GM12878 (cell line): Measurements from ENCODE around the gene LOX. TPM values are rescaled to one million over a fixed set of nuclear protein-coding genes. Genes with fewer than 3 reads are reported as not detected.

Source experiments
- ATAC-seq: fragments of 200-7000 bp; cut with Tn5 transposase; 3 replicates; pipeline ENCODE4 v1.9.1; 2020; ENCODE audit warnings: mild to moderate bottlenecking, moderate library complexity
- BruUV-seq: library from RNA; stranded (reverse); fragments of 400-500 nt; replicated peaks from 2 replicates; lab custom pipeline; 2021; lab: Mats Ljungman, UMichigan
- CTCF ChIA-PET: fragments of 300-600 bp; sonication (Branson Sonifier 250); formaldehyde crosslinking; extraction: SDS; loops from one replicate; lab custom pipeline; 2021; ENCODE audit warnings: inconsistent platforms; lab: Yijun Ruan, JAX
- POLR2A ChIA-PET: fragments of 350-600 bp; formaldehyde crosslinking; extraction: SDS; loops from one replicate; lab custom pipeline; 2021; ENCODE audit warnings: inconsistent platforms; lab: Charles Lee
- RAD21 ChIA-PET: fragments of 300-600 bp; sonication (Branson Sonifier 250); formaldehyde crosslinking; loops from one replicate; lab custom pipeline; 2023; ENCODE audit warnings: antibody characterized with exemption; ENCODE audit not compliant: unreplicated experiment; lab: Charles Lee
- SMC1A ChIA-PET: fragments of 300-600 bp; sonication (Branson Sonifier 250); formaldehyde crosslinking; loops from one replicate; lab custom pipeline; 2023; ENCODE audit not compliant: unreplicated experiment, uncharacterized antibody; lab: Charles Lee
- DNase-seq: peaks from one replicate; pipeline ENCODE4 v3.0.0-alpha.2; 2011; ENCODE audit warnings: low read depth, low spot score
- FAIRE-seq: peaks from 3 replicates; lab custom pipeline; 2011; peaks lifted over from hg19 to GRCh38; lab: Jason Lieb, UNC
- H2AFZ ChIP-seq: 2 replicates; pipeline ENCODE4 v1.6.0; 2011; ENCODE audit warnings: low read depth, low read length, control low read depth; ENCODE audit not compliant: control insufficient read depth
- H3K27ac ChIP-seq: 2 replicates; pipeline ENCODE4 v1.5.1; 2011; ENCODE audit warnings: control low read depth; ENCODE audit not compliant: control insufficient read depth, insufficient read depth
- H3K27me3 ChIP-seq, 2 experiments: replicated peaks in 1 of 2; 2 replicates each; pipeline versions ENCODE4 v1.6.0 to v1.6.1; 2011; ENCODE audit warnings: low read length in 1 of 2; ENCODE audit not compliant: control insufficient read depth in 2 of 2, insufficient read depth in 2 of 2
- H3K36me3 ChIP-seq, 2 experiments: 2 replicates each; pipeline ENCODE4 v1.5.1; 2011; ENCODE audit warnings: low read length in 1 of 2; ENCODE audit not compliant: control insufficient read depth in 2 of 2, insufficient read depth in 2 of 2
- H3K4me1 ChIP-seq: 2 replicates; pipeline ENCODE4 v1.6.1; 2011; ENCODE audit warnings: mild to moderate bottlenecking, low read length, moderate library complexity, mixed read lengths; ENCODE audit not compliant: control insufficient read depth, insufficient read depth
- H3K4me2 ChIP-seq: 2 replicates; pipeline ENCODE4 v1.6.0; 2011; ENCODE audit warnings: control low read depth; ENCODE audit not compliant: control insufficient read depth, insufficient read depth
- H3K4me3 ChIP-seq: fragments of 200-600 bp; sonication (generic); 2 replicates; pipeline ENCODE4 v1.5.1; 2016
- H3K79me2 ChIP-seq: 2 replicates; pipeline ENCODE4 v1.6.0; 2011; ENCODE audit warnings: low read length; ENCODE audit not compliant: control insufficient read depth, insufficient read depth
- H3K9ac ChIP-seq: 2 replicates; pipeline ENCODE4 v1.8.0; 2011; ENCODE audit warnings: low read length, control low read depth, mixed read lengths; ENCODE audit not compliant: control insufficient read depth, insufficient read depth
- H3K9me3 ChIP-seq: replicated peaks from 3 replicates; pipeline ENCODE4 v1.5.1; 2011; ENCODE audit warnings: mild to moderate bottlenecking, low read length; ENCODE audit not compliant: control insufficient read depth, insufficient read depth
- H4K20me1 ChIP-seq: 2 replicates; pipeline ENCODE4 v1.6.0; 2011; ENCODE audit not compliant: control insufficient read depth, insufficient read depth
- CTCF ChIP-seq, 3 experiments: IDR thresholded peaks in 2 of 3; conservative IDR thresholded peaks in 1 of 3; 2 replicates each; pipeline ENCODE4 v1.5.1; 2011; ENCODE audit warnings: low read depth in 3 of 3, low read length in 3 of 3, mild to moderate bottlenecking in 3 of 3, control low read depth in 2 of 3, moderate library complexity in 2 of 3, inconsistent platforms in 1 of 3, mixed read lengths in 1 of 3; ENCODE audit not compliant: control insufficient read depth in 2 of 3, insufficient read depth in 1 of 3; ENCODE audit errors: extremely low read depth in 1 of 3
- EED ChIP-seq: sonication (generic); IDR thresholded peaks from 2 replicates; pipeline ENCODE4 v1.6.1; 2016; ENCODE audit warnings: antibody characterized with exemption, low read depth
- EP300 ChIP-seq, 2 experiments: fragments of 150-350 bp in 1 of 2; IDR thresholded peaks; 2 replicates each; pipeline ENCODE4 v1.6.1; 2011 to 2012; ENCODE audit warnings: low read depth in 2 of 2, low read length in 2 of 2, borderline replicate concordance in 1 of 2, improper control_type of control experiment in 1 of 2, inconsistent platforms in 1 of 2; ENCODE audit not compliant: control insufficient read depth in 1 of 2
- RAD51 ChIP-seq: fragments of 450-650 bp; IDR thresholded peaks from 2 replicates; pipeline ENCODE4 v1.6.1; 2016; ENCODE audit warnings: moderate library complexity, mild to moderate bottlenecking, inconsistent platforms
- RELB ChIP-seq: fragments of 450-650 bp; IDR thresholded peaks from 2 replicates; pipeline ENCODE4 v1.6.1; 2017; ENCODE audit warnings: low read depth, mild to moderate bottlenecking, moderate library complexity
- SIN3A ChIP-seq: IDR thresholded peaks from 2 replicates; pipeline ENCODE4 v1.6.1; 2012; ENCODE audit warnings: low read depth, low read length, improper control_type of control experiment
- SIX5 ChIP-seq: IDR thresholded peaks from 2 replicates; pipeline ENCODE4 v1.6.1; 2011; ENCODE audit warnings: mild to moderate bottlenecking, low read depth, low read length, moderate library complexity; ENCODE audit not compliant: severe bottlenecking
- STAT1 ChIP-seq: fragments of 450-650 bp; conservative IDR thresholded peaks from 2 replicates; pipeline ENCODE4 v1.6.1; 2014; ENCODE audit warnings: antibody characterized with exemption, mild to moderate bottlenecking
- WGBS: methylation state at CpG from one replicate; pipeline ENCODE4 v1.1.6; 2016; ENCODE audit warnings: low lambda C conversion rate; ENCODE audit not compliant: insufficient replicate concordance, insufficient coverage; ENCODE audit errors: missing lambda C conversion rate; 5-methylcytosine and 5-hydroxymethylcytosine counted together
- in situ Hi-C: fragments of 300-500 bp; cut with MboI; formaldehyde crosslinking; loops from 9 replicates; pipeline ENCODE4 v1.14.3; 2018; ENCODE audit warnings: mixed read lengths
- intact Hi-C: fragments of 100-400 bp; cut with micrococcal nuclease; formaldehyde crosslinking; loops from one replicate; pipeline ENCODE4 v1.14.2; 2022; ENCODE audit not compliant: unreplicated experiment
- polyA plus RNA-seq, 11 experiments: library from polyadenylated mRNA; depleted of rRNA in 4 of 11; unstranded in 6 of 11; stranded (reverse) in 5 of 11; fragments of >200 nt; fragmentation: Nextera tagmentation in 4 of 11; fragmentation: Illumina TruSeq in 1 of 11; extraction: Ambion mirVana in 4 of 11; extraction: Trizol in 1 of 11; gene quantifications; 1 replicate in 1 of 11; 2 replicates in 10 of 11; pipeline versions ENCODE4 v1.2.1 to v1.2.3, GENCODE V29; 2011 to 2016; ENCODE audit warnings: inconsistent platforms in 2 of 11, missing spikeins in 2 of 11, low read depth in 1 of 11
- total RNA-seq, 4 experiments: library from RNA; depleted of rRNA in 3 of 4; stranded (reverse); fragments of >200 nt in 3 of 4; fragmentation: Illumina TruSeq in 1 of 4; extraction: Trizol in 1 of 4; gene quantifications; 2 replicates each; pipeline versions ENCODE4 v1.2.1 to v1.2.3, GENCODE V29; 2013 to 2021
- TF ChIP-seq, protein P1 (sequence below): IDR thresholded peaks from 2 replicates; pipeline ENCODE4 v1.6.1; 2012; ENCODE audit warnings: low read length, inconsistent platforms
- TF ChIP-seq, protein P2 (sequence below): IDR thresholded peaks from 2 replicates; pipeline ENCODE4 v1.6.1; 2012; ENCODE audit warnings: low read depth, low read length, improper control_type of control experiment

The LOX gene
- total and polyA plus RNA-seq, 10 of the 15 experiments (the other 5 are each of a cell fraction or from before 2014, with no cell fraction given), result 0.03 to 0.69 (median 0.07) TPM; not detected in 1

- Histone ChIP-seq H3K9ac (no peak overlapping the region), H3K27me3 (no peaks in the 10 kb centered on the region), H3K27ac (no peak overlapping the region), H2AFZ (no peak overlapping the region), H3K36me3 (no peaks in the 10 kb centered on the region), H4K20me1 (no peaks in the 10 kb centered on the region), H3K9me3 (no peaks in the 10 kb centered on the region), H3K4me3 (no peak overlapping the region), H3K4me1 (no peaks in the 10 kb centered on the region), H3K79me2 (no peaks in the 10 kb centered on the region), H3K4me2 (no peak overlapping the region)
- ATAC-seq, result no peak
- WGBS, result 18% methylated on average over 2 of the region's 2 CpGs
- ChIA-PET RAD21 (no interaction called here), SMC1A (interaction anchor here (0.6 kb wide), 1 partner anchor 56 kb away, joined by 3 read pairs; no protein-coding TSS in a partner anchor), CTCF (no interaction called here), POLR2A (no interaction called here)
- in situ Hi-C loops (no loop called here), intact Hi-C loops (no loop called here)
- TF ChIP-seq, protein P1, sequence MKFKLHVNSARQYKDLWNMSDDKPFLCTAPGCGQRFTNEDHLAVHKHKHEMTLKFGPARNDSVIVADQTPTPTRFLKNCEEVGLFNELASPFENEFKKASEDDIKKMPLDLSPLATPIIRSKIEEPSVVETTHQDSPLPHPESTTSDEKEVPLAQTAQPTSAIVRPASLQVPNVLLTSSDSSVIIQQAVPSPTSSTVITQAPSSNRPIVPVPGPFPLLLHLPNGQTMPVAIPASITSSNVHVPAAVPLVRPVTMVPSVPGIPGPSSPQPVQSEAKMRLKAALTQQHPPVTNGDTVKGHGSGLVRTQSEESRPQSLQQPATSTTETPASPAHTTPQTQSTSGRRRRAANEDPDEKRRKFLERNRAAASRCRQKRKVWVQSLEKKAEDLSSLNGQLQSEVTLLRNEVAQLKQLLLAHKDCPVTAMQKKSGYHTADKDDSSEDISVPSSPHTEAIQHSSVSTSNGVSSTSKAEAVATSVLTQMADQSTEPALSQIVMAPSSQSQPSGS, result no peak
- no peak for TF ChIP-seq RELB
- no peak for TF ChIP-seq SIX5
- TF ChIP-seq EP300 (IDR thresholded peaks at IDR 0.05; ENCODE audit: borderline replicate concordance in 1 of 2, control insufficient read depth in 1 of 2, low read depth in 2 of 2, low read length in 2 of 2), result no peak
- TF ChIP-seq EED, result no peak
- TF ChIP-seq RAD51, result no peak
- TF ChIP-seq, protein P2, sequence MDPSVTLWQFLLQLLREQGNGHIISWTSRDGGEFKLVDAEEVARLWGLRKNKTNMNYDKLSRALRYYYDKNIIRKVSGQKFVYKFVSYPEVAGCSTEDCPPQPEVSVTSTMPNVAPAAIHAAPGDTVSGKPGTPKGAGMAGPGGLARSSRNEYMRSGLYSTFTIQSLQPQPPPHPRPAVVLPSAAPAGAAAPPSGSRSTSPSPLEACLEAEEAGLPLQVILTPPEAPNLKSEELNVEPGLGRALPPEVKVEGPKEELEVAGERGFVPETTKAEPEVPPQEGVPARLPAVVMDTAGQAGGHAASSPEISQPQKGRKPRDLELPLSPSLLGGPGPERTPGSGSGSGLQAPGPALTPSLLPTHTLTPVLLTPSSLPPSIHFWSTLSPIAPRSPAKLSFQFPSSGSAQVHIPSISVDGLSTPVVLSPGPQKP, result no peak
- TF ChIP-seq STAT1, result no peak
- no peak for TF ChIP-seq SIN3A
- TF ChIP-seq CTCF (IDR thresholded peaks at IDR 0.05 in 2 of 3, conservative IDR thresholded peaks at IDR 0.05 in 1 of 3; ENCODE audit: control insufficient read depth in 2 of 3, extremely low read depth in 1 of 3, insufficient read depth in 1 of 3, low read depth in 3 of 3, low read length in 3 of 3), result no peak
- no peak for DNase-seq
- BruUV-seq, result no TSS peak
- FAIRE-seq, result no peak
Observed at GRCh38 chr5:122124766-122125165, 46.7 kb upstream of the LOX start.
